K562 (cell line): ENCODE data around the gene PTK7. TPM values are rescaled to one million over a fixed set of nuclear protein-coding genes. Genes with fewer than 3 reads are reported as not detected.

Experiments used
- ARHGAP35 ChIP-seq: fragments of 450-650 bp; IDR thresholded peaks from 2 replicates; pipeline ENCODE4 v1.6.1; 2018; ENCODE audit not compliant: partially characterized antibody
- CEBPG ChIP-seq, 3 experiments: fragments of 200-800 bp in 1 of 3; sonication (Bioruptor generic) in 1 of 3; sonication (generic) in 1 of 3; formaldehyde crosslinking in 1 of 3; IDR thresholded peaks in 2 of 3; conservative IDR thresholded peaks in 1 of 3; 2 replicates each; pipeline versions ENCODE4 v1.6.1 to v1.8.0; 2016 to 2022; ENCODE audit warnings: missing compliant biosample characterization in 2 of 3, missing genetic modification characterization in 2 of 3, mild to moderate bottlenecking in 1 of 3, missing genetic modification reagents in 1 of 3
- FOXP1 ChIP-seq: sonication (generic); formaldehyde crosslinking; IDR thresholded peaks from 2 replicates; pipeline ENCODE4 v1.8.0; 2022; ENCODE audit warnings: mild to moderate bottlenecking, missing genetic modification reagents
- HDAC3 ChIP-seq: fragments of 450-650 bp; IDR thresholded peaks from 2 replicates; pipeline ENCODE4 v1.6.1; 2018; ENCODE audit warnings: borderline replicate concordance, mild to moderate bottlenecking, moderate library complexity; ENCODE audit not compliant: partially characterized antibody
- HDGF ChIP-seq: fragments of 450-650 bp; IDR thresholded peaks from 2 replicates; pipeline ENCODE4 v1.6.1; 2016
- MEF2A ChIP-seq: IDR thresholded peaks from 2 replicates; pipeline ENCODE4 v1.6.1; 2011; ENCODE audit warnings: low read depth, mild to moderate bottlenecking, low read length, moderate library complexity; ENCODE audit not compliant: control insufficient read depth
- MYC ChIP-seq, 2 experiments: fragments of 250-450 bp in 1 of 2; sonication (Bioruptor Pico) in 1 of 2; IDR thresholded peaks; 2 replicates each; pipeline versions ENCODE4 v1.5.1 to v1.6.1; 2012 to 2021; ENCODE audit warnings: low read depth in 2 of 2, borderline replicate concordance in 1 of 2, improper control_type of control experiment in 1 of 2, low read length in 1 of 2, mild to moderate bottlenecking in 1 of 2, moderate library complexity in 1 of 2
- PURB ChIP-seq: sonication (generic); formaldehyde crosslinking; IDR thresholded peaks from 2 replicates; pipeline ENCODE4 v1.9.0; 2021; ENCODE audit warnings: low read depth, mild to moderate bottlenecking, missing genetic modification reagents
- PYGO2 ChIP-seq: fragments of 450-650 bp; IDR thresholded peaks from 2 replicates; pipeline ENCODE4 v1.6.1; 2016; ENCODE audit warnings: mild to moderate bottlenecking, missing genetic modification characterization, moderate library complexity, missing compliant biosample characterization
- SAP30 ChIP-seq: fragments of 200-600 bp; sonication (generic); IDR thresholded peaks from 2 replicates; pipeline ENCODE4 v1.6.1; 2012; ENCODE audit warnings: borderline replicate concordance, low read depth, mild to moderate bottlenecking, moderate library complexity, low read length, control low read depth, inconsistent platforms; ENCODE audit not compliant: insufficient read depth, poor library complexity, severe bottlenecking
- ZNF184 ChIP-seq: sonication (generic); formaldehyde crosslinking; IDR thresholded peaks from 2 replicates; pipeline ENCODE4 v1.5.0; 2020; ENCODE audit warnings: missing genetic modification reagents
- ZNF584 ChIP-seq: fragments of 200-800 bp; sonication (Bioruptor generic); IDR thresholded peaks from 2 replicates; pipeline ENCODE4 v1.6.1; 2016; ENCODE audit warnings: low read depth, mild to moderate bottlenecking, missing genetic modification characterization, missing compliant biosample characterization
- polyA plus RNA-seq, 8 experiments: library from polyadenylated mRNA; depleted of rRNA in 4 of 8; stranded (reverse) in 5 of 8; unstranded in 3 of 8; fragments of >200 nt; fragmentation: Nextera tagmentation in 2 of 8; fragmentation: Illumina TruSeq in 1 of 8; extraction: Ambion mirVana in 2 of 8; extraction: Trizol in 1 of 8; gene quantifications; 2 replicates each; pipeline versions ENCODE4 v1.2.1 to v1.2.3, GENCODE V29; 2011 to 2014; ENCODE audit warnings: inconsistent platforms in 1 of 8, missing spikeins in 1 of 8
- total RNA-seq, 7 experiments: library from RNA; depleted of rRNA in 6 of 7; stranded (reverse); fragments of >200 nt in 6 of 7; fragmentation: Illumina TruSeq in 2 of 7; extraction: Trizol in 2 of 7; gene quantifications; 2 replicates each; pipeline versions ENCODE4 v1.2.1 to v1.2.3, GENCODE V29; 2011 to 2021; ENCODE audit warnings: low replicate concordance in 1 of 7
- TF ChIP-seq, protein P1 (sequence below), 2 experiments: fragments of 450-650 bp in 1 of 2; IDR thresholded peaks; 2 replicates each; pipeline ENCODE4 v1.6.1; 2011 to 2017; ENCODE audit warnings: low read depth in 2 of 2, antibody characterized with exemption in 1 of 2, borderline replicate concordance in 1 of 2, low read length in 1 of 2, mild to moderate bottlenecking in 1 of 2, mixed read lengths in 1 of 2; ENCODE audit not compliant: control insufficient read depth in 1 of 2
- TF ChIP-seq, protein P2 (sequence below), 2 experiments: IDR thresholded peaks in 1 of 2; conservative IDR thresholded peaks in 1 of 2; 2 replicates each; pipeline ENCODE4 v1.6.1; 2016; ENCODE audit warnings: low read depth in 2 of 2, mild to moderate bottlenecking in 1 of 2, missing compliant biosample characterization in 1 of 2, missing genetic modification characterization in 1 of 2, moderate library complexity in 1 of 2
- TF ChIP-seq, protein P3 (sequence below): fragments of 250-450 bp; sonication (Bioruptor Pico); IDR thresholded peaks from 2 replicates; pipeline ENCODE4 v1.4.0; 2020; ENCODE audit warnings: mild to moderate bottlenecking, moderate library complexity, borderline replicate concordance

PTK7 gene
- total and polyA plus RNA-seq, 9 of the 15 experiments (the other 6 are each of a cell fraction or from before 2014, with no cell fraction given): 0.20 to 6.8 (median 4.2) TPM

DNA sequence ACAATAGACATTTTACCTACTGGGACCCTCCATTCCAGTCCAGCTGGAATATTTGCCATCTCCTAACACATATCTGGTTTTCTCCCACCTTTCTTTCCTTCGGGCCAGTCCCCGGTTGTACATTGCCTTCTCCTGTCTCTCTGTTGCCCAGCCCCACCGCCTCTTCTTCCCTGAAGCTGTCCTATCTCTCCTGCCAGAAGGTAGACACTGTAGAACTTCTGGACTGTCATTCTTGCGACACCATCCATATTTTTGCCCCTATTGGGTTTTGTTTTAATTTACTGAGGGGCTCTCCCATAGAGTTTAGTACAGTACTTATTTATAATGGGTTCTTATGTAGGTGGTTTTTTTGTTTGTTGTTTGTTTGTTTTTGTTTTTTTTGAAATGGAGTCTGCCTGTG, 4.9 kb downstream of the PTK7 start (continued):
- TF ChIP-seq MEF2A (no peak), ARHGAP35 (no peak), PURB (CRISPR knock-in tag) (no peak), HDGF (no peak), SAP30 (no peak), MYC (IDR thresholded peaks at IDR 0.05; ENCODE audit: low read depth, low read length) (no peak), MYC (CRISPR knock-in tag; IDR thresholded peaks at IDR 0.05; ENCODE audit: borderline replicate concordance, low read depth) (no peak), ZNF584 (no peak), FOXP1 (CRISPR knock-in tag) (no peak), ZNF184 (CRISPR knock-in tag) (no peak), CEBPG (CRISPR knock-in tag; IDR thresholded peaks at IDR 0.05) (peak; percentile 54), CEBPG (tag; conservative IDR thresholded peaks at IDR 0.05 in 1 of 2, IDR thresholded peaks at IDR 0.05 in 1 of 2) (peak in 1 of 2 experiments; percentile 42; a peak in 1 of 4 replicates), PYGO2 (tag) (no peak), HDAC3 (no peak)
- TF ChIP-seq, protein P1, sequence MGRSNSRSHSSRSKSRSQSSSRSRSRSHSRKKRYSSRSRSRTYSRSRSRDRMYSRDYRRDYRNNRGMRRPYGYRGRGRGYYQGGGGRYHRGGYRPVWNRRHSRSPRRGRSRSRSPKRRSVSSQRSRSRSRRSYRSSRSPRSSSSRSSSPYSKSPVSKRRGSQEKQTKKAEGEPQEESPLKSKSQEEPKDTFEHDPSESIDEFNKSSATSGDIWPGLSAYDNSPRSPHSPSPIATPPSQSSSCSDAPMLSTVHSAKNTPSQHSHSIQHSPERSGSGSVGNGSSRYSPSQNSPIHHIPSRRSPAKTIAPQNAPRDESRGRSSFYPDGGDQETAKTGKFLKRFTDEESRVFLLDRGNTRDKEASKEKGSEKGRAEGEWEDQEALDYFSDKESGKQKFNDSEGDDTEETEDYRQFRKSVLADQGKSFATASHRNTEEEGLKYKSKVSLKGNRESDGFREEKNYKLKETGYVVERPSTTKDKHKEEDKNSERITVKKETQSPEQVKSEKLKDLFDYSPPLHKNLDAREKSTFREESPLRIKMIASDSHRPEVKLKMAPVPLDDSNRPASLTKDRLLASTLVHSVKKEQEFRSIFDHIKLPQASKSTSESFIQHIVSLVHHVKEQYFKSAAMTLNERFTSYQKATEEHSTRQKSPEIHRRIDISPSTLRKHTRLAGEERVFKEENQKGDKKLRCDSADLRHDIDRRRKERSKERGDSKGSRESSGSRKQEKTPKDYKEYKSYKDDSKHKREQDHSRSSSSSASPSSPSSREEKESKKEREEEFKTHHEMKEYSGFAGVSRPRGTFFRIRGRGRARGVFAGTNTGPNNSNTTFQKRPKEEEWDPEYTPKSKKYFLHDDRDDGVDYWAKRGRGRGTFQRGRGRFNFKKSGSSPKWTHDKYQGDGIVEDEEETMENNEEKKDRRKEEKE (IDR thresholded peaks at IDR 0.05; ENCODE audit: borderline replicate concordance in 1 of 2, control insufficient read depth in 1 of 2, low read depth in 2 of 2, low read length in 1 of 2): no peak
- TF ChIP-seq, protein P2, sequence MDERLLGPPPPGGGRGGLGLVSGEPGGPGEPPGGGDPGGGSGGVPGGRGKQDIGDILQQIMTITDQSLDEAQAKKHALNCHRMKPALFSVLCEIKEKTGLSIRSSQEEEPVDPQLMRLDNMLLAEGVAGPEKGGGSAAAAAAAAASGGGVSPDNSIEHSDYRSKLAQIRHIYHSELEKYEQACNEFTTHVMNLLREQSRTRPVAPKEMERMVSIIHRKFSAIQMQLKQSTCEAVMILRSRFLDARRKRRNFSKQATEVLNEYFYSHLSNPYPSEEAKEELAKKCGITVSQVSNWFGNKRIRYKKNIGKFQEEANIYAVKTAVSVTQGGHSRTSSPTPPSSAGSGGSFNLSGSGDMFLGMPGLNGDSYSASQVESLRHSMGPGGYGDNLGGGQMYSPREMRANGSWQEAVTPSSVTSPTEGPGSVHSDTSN (CRISPR knock-in tag; IDR thresholded peaks at IDR 0.05; ENCODE audit: low read depth): no peak
- TF ChIP-seq, protein P2 (tag; conservative IDR thresholded peaks at IDR 0.05; ENCODE audit: low read depth): no peak
- TF ChIP-seq, protein P3, sequence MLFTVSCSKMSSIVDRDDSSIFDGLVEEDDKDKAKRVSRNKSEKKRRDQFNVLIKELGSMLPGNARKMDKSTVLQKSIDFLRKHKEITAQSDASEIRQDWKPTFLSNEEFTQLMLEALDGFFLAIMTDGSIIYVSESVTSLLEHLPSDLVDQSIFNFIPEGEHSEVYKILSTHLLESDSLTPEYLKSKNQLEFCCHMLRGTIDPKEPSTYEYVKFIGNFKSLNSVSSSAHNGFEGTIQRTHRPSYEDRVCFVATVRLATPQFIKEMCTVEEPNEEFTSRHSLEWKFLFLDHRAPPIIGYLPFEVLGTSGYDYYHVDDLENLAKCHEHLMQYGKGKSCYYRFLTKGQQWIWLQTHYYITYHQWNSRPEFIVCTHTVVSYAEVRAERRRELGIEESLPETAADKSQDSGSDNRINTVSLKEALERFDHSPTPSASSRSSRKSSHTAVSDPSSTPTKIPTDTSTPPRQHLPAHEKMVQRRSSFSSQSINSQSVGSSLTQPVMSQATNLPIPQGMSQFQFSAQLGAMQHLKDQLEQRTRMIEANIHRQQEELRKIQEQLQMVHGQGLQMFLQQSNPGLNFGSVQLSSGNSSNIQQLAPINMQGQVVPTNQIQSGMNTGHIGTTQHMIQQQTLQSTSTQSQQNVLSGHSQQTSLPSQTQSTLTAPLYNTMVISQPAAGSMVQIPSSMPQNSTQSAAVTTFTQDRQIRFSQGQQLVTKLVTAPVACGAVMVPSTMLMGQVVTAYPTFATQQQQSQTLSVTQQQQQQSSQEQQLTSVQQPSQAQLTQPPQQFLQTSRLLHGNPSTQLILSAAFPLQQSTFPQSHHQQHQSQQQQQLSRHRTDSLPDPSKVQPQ: no peak
